ENCODE measurements around the gene RAPGEF5. TPM values are rescaled to one million over a fixed set of nuclear protein-coding genes. Genes with fewer than 3 reads are reported as not detected.

RAPGEF5 gene
- total and polyA plus RNA-seq, 10 of the 15 experiments (the other 5 are each of a cell fraction or from before 2014, with no cell fraction given): 0.38 to 4.0 (median 1.6) TPM; not detected in 1

DNA sequence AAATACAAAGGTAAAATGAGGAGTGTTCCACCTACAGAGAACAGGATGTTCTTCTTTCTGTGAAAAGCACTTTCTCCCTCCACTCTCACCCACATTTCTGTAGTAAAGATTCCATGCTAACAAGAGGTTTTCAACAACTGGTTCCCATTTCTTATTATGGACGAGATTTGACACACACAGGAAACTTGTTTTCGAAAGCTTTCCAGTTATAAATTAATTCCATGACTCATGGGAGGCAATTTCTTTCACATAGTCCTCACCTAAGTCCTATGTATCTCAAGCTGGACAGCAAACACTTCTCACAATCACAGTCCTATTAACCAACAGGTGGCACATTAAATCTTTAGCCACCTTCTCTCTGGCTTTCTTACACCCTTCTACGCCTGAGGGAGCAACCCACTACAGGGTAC lies 24.5 kb downstream of the RAPGEF5 start:
- intact Hi-C loops (cut with micrococcal nuclease; ENCODE audit: unreplicated experiment) (no loop called here), in situ Hi-C loops (cut with MboI) (no loop called here)
- Histone ChIP-seq H3K4me3 (no peak overlapping the region), H3K4me1 (ENCODE audit: control insufficient read depth, insufficient read depth, low read length) (peaks cover 4% of the 10 kb centered on the region; the same call in 1 of the 2 replicates), H3K9me3 (replicated peaks; ENCODE audit: control insufficient read depth, insufficient read depth, low read length) (no peaks in the 10 kb centered on the region; the same call in 2 of the 3 replicates), H2AFZ (ENCODE audit: control insufficient read depth, low read depth, low read length) (no peak overlapping the region), H3K9ac (ENCODE audit: control insufficient read depth, insufficient read depth, low read length) (no peak overlapping the region), H3K4me2 (ENCODE audit: control insufficient read depth, insufficient read depth) (no peak overlapping the region), H3K79me2 (ENCODE audit: control insufficient read depth, insufficient read depth, low read length) (no peaks in the 10 kb centered on the region; the same call in 1 of the 2 replicates), H3K27ac (ENCODE audit: control insufficient read depth, insufficient read depth) (no peak overlapping the region), H3K27me3 (replicated peaks in 1 of 2; ENCODE audit: control insufficient read depth in 2 of 2, insufficient read depth in 2 of 2, low read length in 1 of 2) (no peaks in the 10 kb centered on the region), H3K36me3 (ENCODE audit: control insufficient read depth in 2 of 2, insufficient read depth in 2 of 2, low read length in 1 of 2) (no peaks in the 10 kb centered on the region), H4K20me1 (ENCODE audit: control insufficient read depth, insufficient read depth) (no peaks in the 10 kb centered on the region)
- ChIA-PET SMC1A (ENCODE audit: uncharacterized antibody, unreplicated experiment) (interaction anchor here (0.6 to 3.9 kb wide), 5 partner anchors 8 to 113 kb away, joined by 3 to 29 read pairs (median 4); no protein-coding TSS in a partner anchor), RAD21 (ENCODE audit: unreplicated experiment) (no interaction called here), POLR2A (interaction anchor here (2.0 kb wide), 1 partner anchor 9 kb away, joined by 4 read pairs; no protein-coding TSS in a partner anchor), CTCF (interaction anchor here (1.0 to 2.1 kb wide), 4 partner anchors 8 to 120 kb away, joined by 3 to 6 read pairs (median 4); no protein-coding TSS in a partner anchor)
- FAIRE-seq (no peak), DNase-seq (ENCODE audit: low read depth, low spot score) (no peak), ATAC-seq (peak; percentile 56)
- WGBS (ENCODE audit: insufficient coverage, insufficient replicate concordance, low lambda C conversion rate, missing lambda C conversion rate): 0% methylated on average over 3 of the region's 3 CpGs
- TF ChIP-seq NRF1 (conservative IDR thresholded peaks at IDR 0.05; ENCODE audit: low read depth, low read length) (no peak), EZH2 (IDR thresholded peaks at IDR 0.05; ENCODE audit: borderline replicate concordance, control insufficient read depth, low read depth, low read length) (no peak), ZNF24 (IDR thresholded peaks at IDR 0.05) (no peak), WRNIP1 (IDR thresholded peaks at IDR 0.05; ENCODE audit: borderline replicate concordance, low read depth, low read length) (no peak)
- no TSS peak for BruUV-seq (replicated peaks)

DNA sequence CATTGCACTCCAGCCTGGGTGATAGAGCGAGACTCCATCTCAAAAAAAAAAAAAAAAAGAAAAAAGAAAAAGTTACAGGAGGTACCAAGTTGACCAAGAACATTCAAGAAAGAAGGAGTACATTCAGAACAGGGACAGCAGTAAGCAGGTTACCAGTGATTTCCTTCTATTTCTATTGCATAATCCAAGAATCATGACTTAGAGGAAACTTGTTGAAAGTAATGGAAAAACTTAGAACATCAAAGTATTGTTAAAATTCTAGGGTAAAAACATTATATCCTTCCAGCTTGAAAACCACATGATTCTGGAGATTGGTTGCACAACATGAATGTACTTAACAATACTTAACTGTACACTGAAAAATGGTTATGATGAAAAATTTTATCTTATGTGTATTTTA lies 25.2 kb downstream of the RAPGEF5 start:
- Histone ChIP-seq H3K4me3 (no peak overlapping the region), H3K79me2 (ENCODE audit: control insufficient read depth, insufficient read depth, low read length) (no peaks in the 10 kb centered on the region; the same call in 1 of the 2 replicates), H3K27me3 (replicated peaks in 1 of 2; ENCODE audit: control insufficient read depth in 2 of 2, insufficient read depth in 2 of 2, low read length in 1 of 2) (no peaks in the 10 kb centered on the region), H4K20me1 (ENCODE audit: control insufficient read depth, insufficient read depth) (no peaks in the 10 kb centered on the region), H3K27ac (ENCODE audit: control insufficient read depth, insufficient read depth) (no peak overlapping the region), H3K4me1 (ENCODE audit: control insufficient read depth, insufficient read depth, low read length) (peaks cover 4% of the 10 kb centered on the region; the same call in 1 of the 2 replicates), H3K4me2 (ENCODE audit: control insufficient read depth, insufficient read depth) (no peak overlapping the region), H2AFZ (ENCODE audit: control insufficient read depth, low read depth, low read length) (no peak overlapping the region), H3K9ac (ENCODE audit: control insufficient read depth, insufficient read depth, low read length) (no peak overlapping the region), H3K9me3 (replicated peaks; ENCODE audit: control insufficient read depth, insufficient read depth, low read length) (no peaks in the 10 kb centered on the region; the same call in 2 of the 3 replicates), H3K36me3 (ENCODE audit: control insufficient read depth in 2 of 2, insufficient read depth in 2 of 2, low read length in 1 of 2) (no peaks in the 10 kb centered on the region)
- intact Hi-C loops (cut with micrococcal nuclease; ENCODE audit: unreplicated experiment): no loop called here
- CTCF ChIA-PET: interaction anchor here (2.1 kb wide), 1 partner anchor 10 kb away, joined by 4 read pairs; no protein-coding TSS in a partner anchor
- BruUV-seq (replicated peaks): no TSS peak
- in situ Hi-C loops (cut with MboI): no loop called here
- SMC1A ChIA-PET (ENCODE audit: uncharacterized antibody, unreplicated experiment): interaction anchor here (1.6 to 3.9 kb wide), 3 partner anchors 14 to 113 kb away, joined by 4 to 29 read pairs (median 6); no protein-coding TSS in a partner anchor
- TF ChIP-seq NR2C2 (IDR thresholded peaks at IDR 0.05; ENCODE audit: borderline replicate concordance, control insufficient read depth, insufficient read length, low read depth) (no peak), CHD2 (IDR thresholded peaks at IDR 0.05; ENCODE audit: borderline replicate concordance, low read depth, low read length) (no peak), ZNF384 (IDR thresholded peaks at IDR 0.05; ENCODE audit: borderline replicate concordance, low read depth, low read length) (no peak), ZNF24 (IDR thresholded peaks at IDR 0.05) (no peak), MXI1 (IDR thresholded peaks at IDR 0.05; ENCODE audit: low read depth, low read length) (no peak), E4F1 (IDR thresholded peaks at IDR 0.05; ENCODE audit: borderline replicate concordance, partially characterized antibody) (no peak)
- ATAC-seq (no peak), DNase-seq (ENCODE audit: low read depth, low spot score) (no peak), FAIRE-seq (no peak)
- RAD21 ChIA-PET (ENCODE audit: unreplicated experiment): no interaction called here
- POLR2A ChIA-PET: interaction anchor here (2.0 kb wide), 1 partner anchor 8 kb away, joined by 4 read pairs; no protein-coding TSS in a partner anchor
- WGBS (ENCODE audit: insufficient coverage, insufficient replicate concordance, low lambda C conversion rate, missing lambda C conversion rate): 50% methylated on average over 1 of the region's 1 CpG

Data from GM12878 (cell line).